SU-DHL-6 (cell line): ENCODE measurements around the gene TUFT1.

Experiments
- H2AFZ ChIP-seq: fragments of 200-600 bp; sonication (generic); 2 replicates; pipeline ENCODE4 v1.6.1; 2014; ENCODE audit warnings: low read depth, mild to moderate bottlenecking, moderate library complexity, mixed read lengths, antibody characterized with exemption, low read length; ENCODE audit not compliant: severe bottlenecking
- H3F3A ChIP-seq: fragments of 200-600 bp; shearing (Covaris generic); 2 replicates; pipeline ENCODE4 v1.6.0; 2016; ENCODE audit warnings: antibody characterized with exemption, mild to moderate bottlenecking; ENCODE audit not compliant: insufficient read depth
- H3K27ac ChIP-seq: fragments of 200-600 bp; sonication (generic); 2 replicates; pipeline ENCODE4 v1.5.1; 2016; ENCODE audit warnings: low read depth, mild to moderate bottlenecking, low read length, moderate library complexity, mixed read lengths
- H3K27me3 ChIP-seq: fragments of 200-600 bp; sonication (generic), shearing (Covaris generic); 2 replicates; pipeline ENCODE4 v1.6.0; 2014; ENCODE audit warnings: mild to moderate bottlenecking, low read length
- H3K36me3 ChIP-seq: fragments of 200-600 bp; sonication (generic); 2 replicates; pipeline ENCODE4 v1.6.1; 2014; ENCODE audit warnings: mild to moderate bottlenecking, low read length, mixed read lengths
- H3K4me2 ChIP-seq: fragments of 300-600, 200-600 bp; shearing (Covaris generic), sonication (generic); 2 replicates; pipeline ENCODE4 v1.6.0; 2014; ENCODE audit warnings: low read length, low read depth, mild to moderate bottlenecking; ENCODE audit not compliant: poor library complexity, severe bottlenecking
- H3K4me3 ChIP-seq: fragments of 200-600 bp; sonication (generic); 2 replicates; pipeline ENCODE4 v1.5.1; 2014; ENCODE audit warnings: antibody characterized with exemption, low read length, mild to moderate bottlenecking, mixed read lengths; ENCODE audit not compliant: insufficient read depth, poor library complexity, severe bottlenecking
- H3K79me2 ChIP-seq: fragments of 200-600 bp; sonication (generic); 2 replicates; pipeline ENCODE4 v1.6.1; 2014; ENCODE audit warnings: mild to moderate bottlenecking, low read length, moderate library complexity; ENCODE audit not compliant: insufficient read depth
- H3K9ac ChIP-seq: fragments of 200-600 bp; sonication (generic); 2 replicates; pipeline ENCODE4 v1.7.0; 2014; ENCODE audit warnings: mild to moderate bottlenecking, low read length
- H3K9me2 ChIP-seq: fragments of 200-600 bp; sonication (generic); replicated peaks from 2 replicates; pipeline ENCODE4 v1.6.1; 2014; ENCODE audit warnings: low read length; ENCODE audit not compliant: insufficient read depth
- H3K9me3 ChIP-seq: fragments of 200-600 bp; sonication (generic); 2 replicates; pipeline ENCODE4 v1.6.1; 2014; ENCODE audit warnings: low read length, mixed read lengths; ENCODE audit not compliant: insufficient read depth
- H4K20me1 ChIP-seq: fragments of 200-600 bp; sonication (generic); 2 replicates; pipeline ENCODE4 v1.6.1; 2014; ENCODE audit warnings: low read depth, mild to moderate bottlenecking, antibody characterized with exemption, low read length, moderate library complexity, mixed read lengths
- CTCF ChIP-seq: fragments of 200-600 bp; sonication (generic); IDR thresholded peaks from one replicate; pipeline ENCODE4 v1.5.1; 2017; ENCODE audit warnings: antibody characterized with exemption, mild to moderate bottlenecking, low read length, moderate library complexity; ENCODE audit not compliant: insufficient read depth, poor library complexity, severe bottlenecking
- EZH2phosphoT487 ChIP-seq: fragments of 200-600 bp; sonication (generic), shearing (Covaris generic); conservative IDR thresholded peaks from 2 replicates; pipeline ENCODE4 v1.6.1; 2018; ENCODE audit warnings: mild to moderate bottlenecking, antibody characterized with exemption, low read length, moderate library complexity, mixed read lengths

TUFT1 gene

GRCh38 chr1:151621351-151621750 lies 81.2 kb downstream of the TUFT1 start:
- Histone ChIP-seq H3K79me2 (peaks cover 32% of the 10 kb centered on the region), H4K20me1 (no peaks in the 10 kb centered on the region), H3K9me2 (no peaks in the 10 kb centered on the region), H3K4me3 (no peak overlapping the region), H3K4me2 (no peak overlapping the region), H3K9me3 (no peaks in the 10 kb centered on the region), H3K27me3 (no peaks in the 10 kb centered on the region), H3K27ac (no peak overlapping the region), H3K36me3 (no peaks in the 10 kb centered on the region), H3F3A (peaks cover 5% of the 10 kb centered on the region; the same call in 1 of the 2 replicates), H2AFZ (no peak overlapping the region), H3K9ac (no peak overlapping the region)
- TF ChIP-seq EZH2phosphoT487 (no peak), CTCF (no peak)

- Histone ChIP-seq H3K79me2 (peaks cover 14% of the 10 kb centered on the region; the same call in 1 of the 2 replicates), H3K27me3 (no peaks in the 10 kb centered on the region), H3K4me2 (no peak overlapping the region), H3K36me3 (no peaks in the 10 kb centered on the region), H3K27ac (no peak overlapping the region), H3K9me3 (no peaks in the 10 kb centered on the region), H3K9ac (no peak overlapping the region), H3F3A (peaks cover 5% of the 10 kb centered on the region; the same call in 1 of the 2 replicates), H3K4me3 (no peak overlapping the region), H4K20me1 (no peaks in the 10 kb centered on the region), H2AFZ (no peak overlapping the region), H3K9me2 (no peaks in the 10 kb centered on the region)
- no peak for TF ChIP-seq CTCF
- TF ChIP-seq EZH2phosphoT487: no peak
Measured at GRCh38 chr1:151624783-151625182, 84.7 kb downstream of the TUFT1 start.

- Histone ChIP-seq H2AFZ (no peak overlapping the region), H3K4me2 (no peak overlapping the region), H3K27me3 (no peaks in the 10 kb centered on the region), H3K9me3 (no peaks in the 10 kb centered on the region), H3F3A (peaks cover 5% of the 10 kb centered on the region; the same call in 1 of the 2 replicates), H3K9ac (no peak overlapping the region), H3K9me2 (no peaks in the 10 kb centered on the region), H3K27ac (no peak overlapping the region), H3K4me3 (no peak overlapping the region), H3K79me2 (peaks cover 8% of the 10 kb centered on the region; the same call in 1 of the 2 replicates), H3K36me3 (no peaks in the 10 kb centered on the region), H4K20me1 (no peaks in the 10 kb centered on the region)
- no peak for TF ChIP-seq EZH2phosphoT487
- TF ChIP-seq CTCF: no peak
Measured at GRCh38 chr1:151626740-151627334, 86.7 kb downstream of the TUFT1 start.
